ENCODE measurements around the gene ZNF772. TPM values are rescaled to one million over a fixed set of nuclear protein-coding genes. Genes with fewer than 3 reads are reported as not detected.
A peak's percentile ranks its signal among the peaks of the same experiment; 100 is the strongest.
"Not testable (repeated sequence)": the region's sequence is repeated elsewhere in the genome, so short reads cannot be mapped to it uniquely, and the experiment has no call there.

ZNF772 gene
- polyA plus RNA-seq, 3 donors: 0.32 to 1.2 (median 0.99) TPM

- H3K27ac Mint-ChIP-seq: peak within 1 kb of the TSS in 4 of 7 donors; percentile 22 to 70 (median 50)
- peaks cover 40 to 62% (median 50%) of the 10 kb centered on the region in 7 donors for H3K9me3 Mint-ChIP-seq
- H3K4me3 Mint-ChIP-seq: peak within 1 kb of the TSS; percentile 77 to 83
- peak within 1 kb of the TSS; percentile 78 to 97 (median 92) for H3K4me3 ChIP-seq (replicated peaks in 1 of 3; ENCODE audit: low read depth in 2 of 3, low read length in 3 of 3)
- intact Hi-C loops (cut with micrococcal nuclease): loop anchor here in 1 of 2 donors (10.0 kb wide), 1 partner anchor 53 kb away; the partner anchor contains the start of gene ZNF749
- peak within 1 kb of the TSS in 1 of 2 donors; percentile 89 for H3K27ac ChIP-seq (ENCODE audit: low read depth in 1 of 2, low read length in 2 of 2)
- H3K27me3 ChIP-seq (ENCODE audit: control insufficient read depth in 2 of 2, insufficient read depth in 2 of 2, low read length in 2 of 2); H3K79me2 ChIP-seq (ENCODE audit: insufficient read depth, low read length); H4K20me1 ChIP-seq (ENCODE audit: insufficient read depth, low read length); H3K4me1 ChIP-seq (ENCODE audit: control insufficient read depth in 1 of 2, insufficient read depth in 2 of 2, low read length in 2 of 2); H3K27me3 Mint-ChIP-seq (ENCODE audit: low read depth in 3 of 3): not testable (repeated sequence)
- H3K9me3 ChIP-seq (replicated peaks in 1 of 2; ENCODE audit: control insufficient read depth in 1 of 2, insufficient read depth in 1 of 2, low read length in 2 of 2): peaks cover 32 to 39% of the 10 kb centered on the region in 2 donors
- H3K4me1 Mint-ChIP-seq: peaks cover 11% of the 10 kb centered on the region
- peaks cover 26 to 29% of the 10 kb centered on the region in 2 donors for H3K36me3 Mint-ChIP-seq
- peak within 1 kb of the TSS; percentile 76 for H3K4me2 ChIP-seq (replicated peaks; ENCODE audit: extremely low read depth, low read length, poor library complexity, severe bottlenecking)
- peaks cover 10 to 25% of the 10 kb centered on the region in 2 donors for H3K36me3 ChIP-seq (replicated peaks in 1 of 2; ENCODE audit: control insufficient read depth in 1 of 2, insufficient read depth in 2 of 2, low read length in 2 of 2)
- DNase-seq: peak; percentile 73 to 85 (median 78)
- WGBS (ENCODE audit: insufficient coverage): 0% methylated on average over 35 of the region's 69 CpGs
- peak within 1 kb of the TSS; percentile 87 for H3K9ac ChIP-seq (ENCODE audit: insufficient read depth, low read length, poor library complexity, severe bottlenecking)
- peak within 1 kb of the TSS; percentile 95 for H2AFZ ChIP-seq (ENCODE audit: insufficient read depth, low read depth, low read length, poor library complexity, severe bottlenecking)
Observed at GRCh38 chr19:57487477-57488298, 10.3 kb upstream of the ZNF772 start, which contains the start of gene ZNF419. Gene ZNF419 (plus strand): TSS chr19:57487750. CDS start chr19:57487951, 201 bp downstream.

- WGBS (ENCODE audit: insufficient coverage): 96% methylated on average over 3 of the region's 4 CpGs
- Histone ChIP-seq H3K4me3 (replicated peaks in 1 of 3; ENCODE audit: low read depth in 2 of 3, low read length in 3 of 3) (peak overlapping the region in 1 of 3 experiments; percentile 87), H3K79me2 (ENCODE audit: insufficient read depth, low read length) (no peaks in the 10 kb centered on the region), H3K4me2 (replicated peaks; ENCODE audit: extremely low read depth, low read length, poor library complexity, severe bottlenecking) (no peak overlapping the region), H3K9me3 (replicated peaks in 1 of 2; ENCODE audit: control insufficient read depth in 1 of 2, insufficient read depth in 1 of 2, low read length in 2 of 2) (peaks cover 59 to 95% of the 10 kb centered on the region in 2 donors), H3K9ac (ENCODE audit: insufficient read depth, low read length, poor library complexity, severe bottlenecking) (no peak overlapping the region), H3K4me1 (ENCODE audit: control insufficient read depth in 1 of 2, insufficient read depth in 2 of 2, low read length in 2 of 2) (peaks cover 12 to 15% of the 10 kb centered on the region in 2 donors), H3K27ac (ENCODE audit: low read depth in 1 of 2, low read length in 2 of 2) (no peak overlapping the region), H3K36me3 (replicated peaks in 1 of 2; ENCODE audit: control insufficient read depth in 1 of 2, insufficient read depth in 2 of 2, low read length in 2 of 2) (peaks cover 19 to 45% of the 10 kb centered on the region in 2 donors), H4K20me1 (ENCODE audit: insufficient read depth, low read length) (no peaks in the 10 kb centered on the region), H2AFZ (ENCODE audit: insufficient read depth, low read depth, low read length, poor library complexity, severe bottlenecking) (no peak overlapping the region), H3K27me3 (ENCODE audit: control insufficient read depth in 2 of 2, insufficient read depth in 2 of 2, low read length in 2 of 2) (no peaks in the 10 kb centered on the region)
- H3K27ac Mint-ChIP-seq: no peak overlapping the region
- H3K27me3 Mint-ChIP-seq (ENCODE audit: low read depth in 3 of 3): peaks cover 0 to 2% (median 0%) of the 10 kb centered on the region in 3 donors
- peaks cover 32 to 54% of the 10 kb centered on the region in 2 donors for H3K36me3 Mint-ChIP-seq
- peaks cover 13% of the 10 kb centered on the region for H3K4me1 Mint-ChIP-seq
- peaks cover 63 to 100% (median 95%) of the 10 kb centered on the region in 7 donors for H3K9me3 Mint-ChIP-seq
- H3K4me3 Mint-ChIP-seq: no peak overlapping the region
- intact Hi-C loops (cut with micrococcal nuclease): no loop called here
- TF ChIP-seq CTCF (IDR thresholded peaks at IDR 0.05): no peak
- no peak for DNase-seq
Observed at GRCh38 chr19:57473646-57474045, 3.7 kb downstream of the ZNF772 start.
